SH-SY5Y (cell line): ENCODE results near the gene GNA15.

ENCODE experiments used
- GATA2 ChIP-seq: IDR thresholded peaks from 2 replicates; pipeline ENCODE4 v1.6.1; 2011; ENCODE audit warnings: mild to moderate bottlenecking, low read depth, low read length
- GATA3 ChIP-seq: IDR thresholded peaks from 2 replicates; pipeline ENCODE4 v1.6.1; 2011; ENCODE audit warnings: low read depth, mild to moderate bottlenecking, low read length, moderate library complexity

DNA sequence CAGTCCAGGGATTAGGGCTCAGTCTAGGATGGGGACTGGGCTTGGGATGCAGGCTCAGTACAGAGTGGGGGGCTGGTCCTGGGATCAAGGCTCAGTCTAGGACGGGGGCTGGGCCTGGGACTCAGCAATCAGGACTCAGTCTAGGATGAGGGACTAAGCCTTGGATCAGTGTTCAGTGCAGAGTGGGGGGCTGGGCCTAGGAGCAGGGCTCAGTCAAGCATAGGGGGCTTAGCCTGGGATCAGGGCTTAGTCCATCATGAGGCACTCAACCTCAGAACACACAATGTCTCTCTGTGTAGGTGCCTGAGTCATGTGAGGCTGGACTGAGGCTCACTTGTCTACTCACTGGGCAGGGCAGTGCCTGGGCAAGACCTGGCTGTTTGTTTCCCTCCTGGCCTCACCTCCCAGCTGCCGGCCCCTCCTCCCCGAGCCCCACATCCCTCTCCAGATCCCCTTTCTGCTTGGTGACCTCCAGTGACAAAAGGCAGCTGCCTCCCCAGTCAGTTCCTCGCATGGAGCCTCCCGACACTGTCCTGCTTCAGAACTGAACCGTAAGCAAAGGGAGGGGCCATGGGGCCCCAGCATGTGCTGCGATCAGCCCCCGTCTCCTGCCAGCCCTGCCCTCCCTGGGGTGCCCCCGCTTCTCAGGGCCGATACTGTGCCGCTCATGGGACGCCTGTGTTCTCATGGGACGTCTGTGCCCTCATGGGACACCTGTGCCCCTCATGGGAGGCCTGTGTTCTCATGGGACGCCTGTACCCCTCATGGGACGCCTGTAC, 36.2 kb downstream of the GNA15 start:
- TF ChIP-seq GATA2, result no peak
- no peak for TF ChIP-seq GATA3
